ENCODE measurements around the gene TMEM203. TPM values are rescaled to one million over a fixed set of nuclear protein-coding genes. Genes with fewer than 3 reads are reported as not detected.

Gene TMEM203
- total and polyA plus RNA-seq, 10 of the 15 experiments (the other 5 are each of a cell fraction or from before 2014, with no cell fraction given), result 7.2 to 68.1 (median 33.8) TPM

GRCh38 chr9:137168904-137169856 lies 36.3 kb downstream of the TMEM203 start (continued):
- TF ChIP-seq MXI1 (IDR thresholded peaks at IDR 0.05; ENCODE audit: low read depth, low read length) (peak; percentile 60), SMAD1 (IDR thresholded peaks at IDR 0.05; ENCODE audit: low read depth, partially characterized antibody) (no peak), BHLHE40 (IDR thresholded peaks at IDR 0.05; ENCODE audit: borderline replicate concordance in 1 of 2, low read depth in 2 of 2, low read length in 1 of 2) (peak in 1 of 2 experiments; percentile 94; a peak in 3 of 4 replicates), E4F1 (IDR thresholded peaks at IDR 0.05; ENCODE audit: borderline replicate concordance, partially characterized antibody) (no peak), CBX5 (IDR thresholded peaks at IDR 0.05; ENCODE audit: low read depth) (no peak), NRF1 (conservative IDR thresholded peaks at IDR 0.05; ENCODE audit: low read depth, low read length) (peak; percentile 33; the same call in 1 of the 2 replicates), NFYA (IDR thresholded peaks at IDR 0.05; ENCODE audit: borderline replicate concordance, low read depth, low read length) (no peak), ZNF274 (IDR thresholded peaks at IDR 0.05; ENCODE audit: insufficient read depth, insufficient read length) (no peak), ZNF592 (IDR thresholded peaks at IDR 0.05) (no peak), DPF2 (IDR thresholded peaks at IDR 0.05) (peak; percentile 55), ZNF687 (IDR thresholded peaks at IDR 0.05) (peak; percentile 50; the same call in 1 of the 2 replicates), STAT3 (IDR thresholded peaks at IDR 0.05; ENCODE audit: low read depth, low read length) (no peak), SMAD5 (IDR thresholded peaks at IDR 0.05; ENCODE audit: low read depth) (no peak)
- TF ChIP-seq, protein P1, sequence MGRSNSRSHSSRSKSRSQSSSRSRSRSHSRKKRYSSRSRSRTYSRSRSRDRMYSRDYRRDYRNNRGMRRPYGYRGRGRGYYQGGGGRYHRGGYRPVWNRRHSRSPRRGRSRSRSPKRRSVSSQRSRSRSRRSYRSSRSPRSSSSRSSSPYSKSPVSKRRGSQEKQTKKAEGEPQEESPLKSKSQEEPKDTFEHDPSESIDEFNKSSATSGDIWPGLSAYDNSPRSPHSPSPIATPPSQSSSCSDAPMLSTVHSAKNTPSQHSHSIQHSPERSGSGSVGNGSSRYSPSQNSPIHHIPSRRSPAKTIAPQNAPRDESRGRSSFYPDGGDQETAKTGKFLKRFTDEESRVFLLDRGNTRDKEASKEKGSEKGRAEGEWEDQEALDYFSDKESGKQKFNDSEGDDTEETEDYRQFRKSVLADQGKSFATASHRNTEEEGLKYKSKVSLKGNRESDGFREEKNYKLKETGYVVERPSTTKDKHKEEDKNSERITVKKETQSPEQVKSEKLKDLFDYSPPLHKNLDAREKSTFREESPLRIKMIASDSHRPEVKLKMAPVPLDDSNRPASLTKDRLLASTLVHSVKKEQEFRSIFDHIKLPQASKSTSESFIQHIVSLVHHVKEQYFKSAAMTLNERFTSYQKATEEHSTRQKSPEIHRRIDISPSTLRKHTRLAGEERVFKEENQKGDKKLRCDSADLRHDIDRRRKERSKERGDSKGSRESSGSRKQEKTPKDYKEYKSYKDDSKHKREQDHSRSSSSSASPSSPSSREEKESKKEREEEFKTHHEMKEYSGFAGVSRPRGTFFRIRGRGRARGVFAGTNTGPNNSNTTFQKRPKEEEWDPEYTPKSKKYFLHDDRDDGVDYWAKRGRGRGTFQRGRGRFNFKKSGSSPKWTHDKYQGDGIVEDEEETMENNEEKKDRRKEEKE (IDR thresholded peaks at IDR 0.05), result no peak

Data from GM12878 (cell line).